Activated CD8-positive, alpha-beta memory T cell treated with anti-CD3 and anti-CD28 coated beads, Interleukin-2, amount 50 U/mL, for 1 hour (primary cell): Measurements from ENCODE around the gene FAM20B.

ENCODE experiments used
- DNase-seq: peaks from one replicate; pipeline ENCODE4 v3.0.0-alpha.2; 2020; ENCODE audit errors: extremely low read depth

FAM20B gene

GRCh38 chr1:179091691-179092165 lies 66.0 kb downstream of the FAM20B start:
- no peak for DNase-seq

DNA sequence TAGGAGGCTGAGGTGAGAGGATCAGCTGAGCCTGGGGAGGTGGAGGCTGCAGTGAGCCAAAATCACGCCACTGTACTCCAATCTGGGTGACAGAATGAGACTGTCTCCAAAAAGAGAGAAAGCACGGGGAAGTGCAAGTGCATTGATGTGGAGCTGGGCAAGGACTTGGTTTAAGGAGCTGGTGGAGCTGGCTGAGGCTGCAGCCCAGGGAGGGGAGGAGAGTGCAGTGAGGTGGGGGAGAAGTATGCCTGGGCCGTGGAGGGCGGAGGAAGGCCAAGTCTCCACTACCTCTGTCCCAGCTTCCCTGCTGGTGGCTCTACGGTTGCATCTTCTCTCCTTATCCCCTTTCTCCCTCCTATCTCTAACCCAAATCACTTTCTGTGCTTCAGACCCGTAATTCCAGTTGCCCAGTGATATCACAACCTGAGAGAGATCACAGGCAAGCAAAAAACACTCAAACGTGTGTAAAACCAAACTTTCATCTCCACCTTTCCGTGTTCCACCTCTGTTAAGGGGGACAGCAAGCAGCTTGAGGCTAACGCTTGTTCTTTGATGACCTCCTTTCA lies 67.3 kb downstream of the FAM20B start:
- DNase-seq, result no peak

GRCh38 chr1:179094818-179095217 lies 69.1 kb downstream of the FAM20B start:
- no peak for DNase-seq

DNA sequence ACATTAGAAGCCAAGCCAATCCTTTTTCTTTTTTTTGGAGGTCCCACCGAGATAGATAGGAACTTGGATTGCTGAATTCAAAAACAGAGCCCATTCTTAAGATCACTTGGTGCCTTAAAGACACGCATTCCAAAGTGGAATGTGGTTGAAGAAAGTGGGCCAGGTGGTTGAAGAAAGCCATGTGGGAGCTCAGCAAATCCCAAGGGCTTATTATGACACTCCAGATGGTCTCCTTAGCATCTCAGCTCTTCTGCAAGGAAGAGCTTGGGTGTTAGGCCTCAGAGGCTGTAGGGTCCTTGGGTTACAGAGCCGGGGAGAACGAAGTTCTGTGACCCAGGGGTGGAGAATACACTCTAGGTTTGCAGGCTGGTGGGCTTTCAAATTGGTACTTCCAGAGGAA lies 69.7 kb downstream of the FAM20B start:
- DNase-seq, result no peak

DNA sequence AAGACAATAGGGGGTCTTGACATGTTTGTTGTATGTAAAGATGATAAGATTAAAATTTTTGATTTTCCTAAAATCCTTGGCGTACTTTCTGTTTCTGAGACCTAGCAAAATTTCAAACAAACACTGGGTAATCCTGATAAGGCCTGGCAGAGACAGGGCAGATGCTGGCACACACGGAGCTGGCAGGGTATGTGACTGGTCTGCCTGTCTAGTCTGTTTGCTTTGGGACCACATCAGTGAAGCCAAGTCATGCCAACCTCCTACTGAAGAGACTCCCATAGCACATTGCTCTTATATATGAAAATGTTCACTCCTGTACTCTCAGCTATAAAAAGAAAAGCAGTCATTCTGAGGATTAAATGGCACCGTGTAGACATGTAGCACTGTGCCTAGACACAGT lies 70.2 kb downstream of the FAM20B start:
- DNase-seq, result no peak

GRCh38 chr1:179099891-179100290 lies 74.2 kb downstream of the FAM20B start:
- DNase-seq, result no peak

DNA sequence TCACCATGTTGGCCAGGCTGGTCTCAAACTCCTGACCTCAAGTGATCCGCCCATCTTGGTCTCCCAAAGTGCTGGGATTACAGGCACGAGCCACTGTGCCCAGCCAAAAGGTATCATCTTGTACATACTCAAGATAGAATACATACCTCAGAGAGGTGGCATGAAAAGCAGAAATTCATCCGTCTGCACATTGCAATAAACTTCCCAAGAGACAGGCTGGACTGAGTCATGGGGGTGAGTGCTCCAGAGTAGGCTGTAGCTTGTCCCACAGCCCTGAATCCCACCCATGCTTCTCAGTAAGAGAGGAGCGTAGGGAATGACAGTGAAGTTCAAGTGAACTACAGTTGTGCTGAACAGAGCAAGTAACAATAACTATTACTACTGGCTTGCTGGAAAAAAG lies 75.9 kb downstream of the FAM20B start:
- no peak for DNase-seq

DNA sequence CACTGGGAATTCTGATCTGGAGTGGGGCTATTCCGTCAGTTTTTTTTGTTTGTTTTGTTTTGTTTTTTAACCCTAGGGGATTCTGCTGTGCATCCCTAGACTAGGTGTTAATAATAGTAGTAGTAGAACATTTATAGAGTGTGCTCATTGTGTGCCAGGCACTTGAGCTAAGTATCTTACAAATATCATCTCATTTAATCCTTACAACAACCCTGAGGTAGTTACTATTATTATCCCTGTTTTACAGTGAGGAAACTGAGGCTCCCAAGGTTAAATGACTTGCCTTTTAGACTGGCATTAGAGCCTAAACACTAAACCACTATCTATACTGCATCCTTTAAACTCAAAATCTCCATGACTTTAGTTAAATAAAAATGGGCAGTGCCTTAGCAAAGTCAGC lies 78.3 kb downstream of the FAM20B start:
- DNase-seq, result no peak

DNA sequence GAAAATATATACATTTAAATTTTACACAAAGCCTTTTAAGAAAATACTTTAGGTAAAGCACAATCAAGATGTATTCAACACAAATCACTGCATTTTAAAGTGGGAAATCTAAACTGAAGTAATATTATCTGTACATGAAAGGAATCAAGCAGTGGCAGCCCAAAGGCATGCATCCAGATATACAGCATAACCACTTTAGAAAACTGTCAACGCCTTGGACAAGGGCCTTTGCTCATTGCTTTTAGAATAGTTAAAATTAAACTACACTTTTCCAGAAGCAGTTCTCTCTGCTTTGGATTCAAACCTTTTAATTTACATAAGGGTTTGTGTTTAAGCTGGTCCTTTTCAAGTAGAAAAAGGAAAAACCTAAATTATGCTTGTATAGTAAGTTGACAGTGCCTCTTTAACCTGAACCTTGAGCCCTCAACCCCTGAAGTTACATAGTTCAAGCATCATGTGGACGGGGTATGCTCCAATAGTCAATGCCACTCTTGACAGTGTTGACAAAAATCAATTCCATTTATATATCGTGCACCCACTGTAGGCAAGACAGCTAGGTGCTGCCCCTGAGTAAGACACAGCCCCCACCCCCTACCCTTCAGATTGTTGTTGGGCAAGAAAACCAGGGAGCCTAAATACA lies 79.0 kb downstream of the FAM20B start:
- no peak for DNase-seq

DNA sequence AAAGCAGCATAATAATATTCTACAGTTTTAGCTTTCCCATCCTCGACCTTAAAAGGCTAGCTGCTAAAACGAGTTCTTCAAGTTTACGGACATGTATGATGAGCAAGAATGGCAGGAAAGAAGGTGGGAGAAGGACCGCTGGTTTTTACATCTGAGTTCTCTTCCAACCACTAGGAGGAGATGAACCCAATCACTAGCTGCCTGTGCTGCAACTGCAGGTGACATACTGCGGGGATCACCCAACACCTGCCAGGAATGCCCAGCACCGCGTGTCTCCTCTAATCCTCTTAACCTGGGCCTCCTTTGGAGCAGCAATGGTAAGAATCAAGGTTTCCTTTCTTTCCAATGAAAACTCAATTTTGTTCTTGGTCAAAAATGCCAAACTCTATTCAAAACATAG lies 79.7 kb downstream of the FAM20B start:
- no peak for DNase-seq

- no peak for DNase-seq
Observed at GRCh38 chr1:179107706-179108629, 82.3 kb downstream of the FAM20B start.

GRCh38 chr1:179108644-179109043 lies 83.0 kb downstream of the FAM20B start:
- DNase-seq, result no peak

GRCh38 chr1:179115181-179115580 lies 89.5 kb downstream of the FAM20B start:
- no peak for DNase-seq

DNA sequence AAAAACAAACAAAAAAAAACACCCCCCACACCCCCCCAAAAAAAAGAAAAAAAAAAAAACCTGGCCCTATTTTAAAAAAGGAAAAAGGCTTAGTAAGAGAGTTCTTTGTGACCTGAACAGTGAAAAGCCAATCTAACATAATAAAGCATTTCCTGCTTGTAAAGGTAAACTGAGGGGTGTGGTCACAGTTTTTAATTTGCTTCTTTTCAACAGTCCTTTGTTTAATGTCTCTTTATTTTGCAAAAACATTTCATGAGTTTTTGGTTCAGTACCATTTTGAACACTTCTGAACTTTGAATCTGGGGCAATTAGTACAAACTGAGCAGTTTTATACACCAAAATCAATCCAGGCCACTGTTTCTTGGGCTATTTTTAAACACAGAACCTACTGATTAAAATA lies 93.8 kb downstream of the FAM20B start:
- no peak for DNase-seq

DNA sequence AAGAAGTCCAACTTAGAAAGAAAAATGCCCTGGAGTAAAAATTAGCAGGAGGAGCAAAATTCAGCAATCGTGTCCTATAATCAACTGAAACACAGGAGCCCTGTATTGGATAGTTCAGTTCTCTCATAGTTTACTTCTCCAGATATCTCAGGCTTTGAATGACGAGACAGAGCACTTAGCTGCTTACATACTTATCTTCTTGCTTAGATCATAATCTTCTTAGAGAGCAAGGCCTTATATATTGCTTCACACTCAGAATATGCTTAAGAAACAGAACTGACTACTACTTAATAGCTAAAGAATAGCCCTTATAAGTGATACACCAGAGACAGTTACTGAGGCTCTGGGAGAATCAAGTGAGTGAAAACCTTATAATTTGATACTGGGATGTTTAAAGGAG lies 95.0 kb downstream of the FAM20B start:
- DNase-seq, result no peak

DNA sequence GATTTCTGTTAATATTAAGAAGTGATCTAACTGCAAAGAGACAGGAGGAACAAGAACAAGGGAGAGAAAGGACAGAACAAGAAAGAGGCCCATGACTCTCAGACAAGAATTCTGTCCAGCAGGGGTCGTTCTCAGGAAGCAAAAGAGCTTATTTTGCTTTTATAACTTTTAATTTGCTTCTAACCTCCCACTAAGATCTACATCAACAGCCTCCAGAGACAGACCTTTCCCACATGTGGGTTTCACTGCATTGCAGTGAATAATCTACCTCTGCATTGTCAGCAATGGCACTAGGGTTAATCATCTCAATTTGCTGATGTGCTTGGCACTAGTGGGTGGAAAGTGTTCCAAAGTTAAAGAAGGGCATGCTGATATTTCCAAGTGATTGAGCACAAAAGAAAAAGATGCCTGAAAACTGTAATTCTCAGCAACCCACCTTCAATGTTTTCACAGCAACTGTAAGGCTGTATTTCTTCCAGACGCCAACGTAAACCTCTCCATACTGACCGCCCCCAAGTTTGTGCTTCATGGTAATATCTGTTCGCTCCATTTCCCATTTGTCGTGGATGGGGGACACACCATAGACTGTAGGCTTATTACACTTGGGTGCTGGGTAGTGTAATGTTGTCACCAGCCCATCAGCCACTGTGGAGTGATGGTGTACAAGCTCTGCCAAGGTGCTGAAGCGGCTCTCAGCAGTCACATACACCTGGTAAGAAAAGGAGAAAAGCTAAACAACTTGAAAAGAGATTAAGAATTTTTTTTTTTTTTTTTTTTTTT lies 95.7 kb downstream of the FAM20B start:
- no peak for DNase-seq

GRCh38 chr1:179124873-179125272 lies 99.2 kb downstream of the FAM20B start:
- DNase-seq, result no peak
